Smooth muscle cell (in vitro differentiated cells): ENCODE results near the gene OMD. TPM values are rescaled to one million over a fixed set of nuclear protein-coding genes. Genes with fewer than 3 reads are reported as not detected.
"Not testable (repeated sequence)": the region's sequence is repeated elsewhere in the genome, so short reads cannot be mapped to it uniquely, and the experiment has no call there.

Experiments used
- DNase-seq: peaks from one replicate; lab custom pipeline; 2025; ENCODE audit not compliant: unreplicated experiment; lab: John Stamatoyannopoulos, UW
- H2AFZ ChIP-seq: fragments of 200-600 bp; sonication (generic); 2 replicates; pipeline ENCODE4 v1.6.0; 2016; ENCODE audit warnings: antibody characterized with exemption, low read depth, mild to moderate bottlenecking
- H3F3A ChIP-seq: fragments of 200-600 bp; sonication (generic); 2 replicates; pipeline ENCODE4 v1.6.0; 2017; ENCODE audit warnings: antibody characterized with exemption, low read depth
- H3K27ac ChIP-seq: fragments of 200-600 bp; sonication (generic); 2 replicates; pipeline ENCODE4 v1.5.1; 2016; ENCODE audit warnings: low read depth, mild to moderate bottlenecking
- H3K27me3 ChIP-seq: fragments of 200-600 bp; sonication (generic); 2 replicates; pipeline ENCODE4 v1.6.1; 2016; ENCODE audit warnings: low read depth, mild to moderate bottlenecking
- H3K36me3 ChIP-seq: fragments of 200-600 bp; sonication (generic); 2 replicates; pipeline ENCODE4 v1.5.1; 2016; ENCODE audit warnings: low read depth
- H3K4me1 ChIP-seq: fragments of 200-600 bp; sonication (generic); 2 replicates; pipeline ENCODE4 v1.5.1; 2016; ENCODE audit warnings: low read depth
- H3K4me2 ChIP-seq: fragments of 200-600 bp; sonication (generic); 2 replicates; pipeline ENCODE4 v1.6.0; 2016; ENCODE audit warnings: mild to moderate bottlenecking
- H3K4me3 ChIP-seq: fragments of 200-600 bp; sonication (generic); 2 replicates; pipeline ENCODE4 v1.5.1; 2016; ENCODE audit warnings: mild to moderate bottlenecking
- H3K79me2 ChIP-seq: fragments of 200-600 bp; sonication (generic); 2 replicates; pipeline ENCODE4 v1.6.0; 2016; ENCODE audit warnings: low read depth, mild to moderate bottlenecking
- H3K9ac ChIP-seq: fragments of 200-600 bp; sonication (generic); 2 replicates; pipeline ENCODE4 v1.6.0; 2016; ENCODE audit warnings: low read depth
- H3K9me3 ChIP-seq: fragments of 200-600 bp; sonication (generic); replicated peaks from 2 replicates; pipeline ENCODE4 v1.5.1; 2016; ENCODE audit warnings: low read depth
- H4K20me1 ChIP-seq: fragments of 200-600 bp; sonication (generic); 2 replicates; pipeline ENCODE4 v1.6.0; 2016; ENCODE audit warnings: low read depth
- CTCF ChIP-seq: fragments of 200-600 bp; sonication (generic); IDR thresholded peaks from 2 replicates; pipeline ENCODE4 v1.5.1; 2017; ENCODE audit warnings: borderline replicate concordance, mild to moderate bottlenecking, antibody characterized with exemption; ENCODE audit not compliant: insufficient read depth, poor library complexity, severe bottlenecking
- WGBS: methylation state at CpG from one replicate; pipeline ENCODE4 v1.1.7; 2016; ENCODE audit warnings: low lambda C conversion rate; 5-methylcytosine and 5-hydroxymethylcytosine counted together
- polyA plus RNA-seq: library from polyadenylated mRNA; unstranded; fragments of >200 nt; fragmentation: Nextera tagmentation; extraction: Ambion mirVana; gene quantifications from 2 replicates; pipeline ENCODE4 v1.2.1, GENCODE V29; 2016
- total RNA-seq: library from RNA; depleted of rRNA; stranded (reverse); fragments of >200 nt; gene quantifications from 2 replicates; pipeline ENCODE4 v1.2.3, GENCODE V29; 2014

The OMD gene
- total and polyA plus RNA-seq, 2 experiments from 2014 or later, result not detected

- H4K20me1 ChIP-seq, result no peaks in the 10 kb centered on the region
- no peak overlapping the region for H3K4me3 ChIP-seq
- H3K36me3 ChIP-seq, result no peaks in the 10 kb centered on the region
- peaks cover 5% of the 10 kb centered on the region for H3K4me1 ChIP-seq
- H2AFZ ChIP-seq, result no peak overlapping the region
- TF ChIP-seq CTCF, result no peak
- H3K27ac ChIP-seq, result no peak overlapping the region
- H3K27me3 ChIP-seq, result no peaks in the 10 kb centered on the region
- H3K9me3 ChIP-seq, result no peaks in the 10 kb centered on the region
- no peak overlapping the region for H3K4me2 ChIP-seq
- no peak for DNase-seq
- no peaks in the 10 kb centered on the region for H3K79me2 ChIP-seq
- peaks cover 5% of the 10 kb centered on the region for H3F3A ChIP-seq
- WGBS, result 88% methylated on average over 2 of the region's 2 CpGs
- no peak overlapping the region for H3K9ac ChIP-seq
Observed at GRCh38 chr9:92422611-92423338, 1.5 kb downstream of the OMD start.

- no peaks in the 10 kb centered on the region for H3K27me3 ChIP-seq
- H3K4me1 ChIP-seq, result no peaks in the 10 kb centered on the region
- no peak overlapping the region for H3K4me3 ChIP-seq
- no peaks in the 10 kb centered on the region for H3K36me3 ChIP-seq
- H3K79me2 ChIP-seq, result peaks cover 4% of the 10 kb centered on the region
- no peak overlapping the region for H3K4me2 ChIP-seq
- H3F3A ChIP-seq, result no peaks in the 10 kb centered on the region
- H3K9ac ChIP-seq, result no peak overlapping the region
- no peak overlapping the region for H3K27ac ChIP-seq
- TF ChIP-seq CTCF, result no peak
- no peaks in the 10 kb centered on the region for H3K9me3 ChIP-seq
- no peaks in the 10 kb centered on the region for H4K20me1 ChIP-seq
- 95% methylated on average over 1 of the region's 1 CpG for WGBS
- H2AFZ ChIP-seq, result no peak overlapping the region
- no peak for DNase-seq
Observed at GRCh38 chr9:92414566-92414965, 9.7 kb downstream of the OMD start.

GRCh38 chr9:92411157-92411556 lies 13.1 kb downstream of the OMD start:
- not testable (repeated sequence) for H3K9me3 ChIP-seq, H3K36me3 ChIP-seq, H3K27ac ChIP-seq, H3K4me2 ChIP-seq, H3K4me1 ChIP-seq, H3K27me3 ChIP-seq, H3K9ac ChIP-seq, H3K4me3 ChIP-seq, H3F3A ChIP-seq, H2AFZ ChIP-seq, H4K20me1 ChIP-seq, H3K79me2 ChIP-seq, DNase-seq
- 81% methylated on average over 4 of the region's 4 CpGs for WGBS

GRCh38 chr9:92408747-92409478 lies 15.4 kb downstream of the OMD start:
- no peaks in the 10 kb centered on the region for H3K9me3 ChIP-seq
- no peaks in the 10 kb centered on the region for H3K4me1 ChIP-seq
- no peak overlapping the region for H3K27ac ChIP-seq
- no peak overlapping the region for H3K9ac ChIP-seq
- H3F3A ChIP-seq, result no peaks in the 10 kb centered on the region
- no peaks in the 10 kb centered on the region for H3K36me3 ChIP-seq
- H3K79me2 ChIP-seq, result no peaks in the 10 kb centered on the region
- no peaks in the 10 kb centered on the region for H3K27me3 ChIP-seq
- H3K4me3 ChIP-seq, result no peak overlapping the region
- 84% methylated on average over 2 of the region's 2 CpGs for WGBS
- H4K20me1 ChIP-seq, result no peaks in the 10 kb centered on the region
- no peak for TF ChIP-seq CTCF
- H2AFZ ChIP-seq, result no peak overlapping the region
- no peak for DNase-seq
- no peak overlapping the region for H3K4me2 ChIP-seq
